ENCODE data around the gene GET4. TPM values are rescaled to one million over a fixed set of nuclear protein-coding genes. Genes with fewer than 3 reads are reported as not detected.
A peak's percentile ranks its signal among the peaks of the same experiment; 100 is the strongest.

Gene GET4
- total and polyA plus RNA-seq, 2 of the 13 experiments (the other 11 are each of a cell fraction or from before 2014, with no cell fraction given): 28.2 to 35.2 TPM

DNA sequence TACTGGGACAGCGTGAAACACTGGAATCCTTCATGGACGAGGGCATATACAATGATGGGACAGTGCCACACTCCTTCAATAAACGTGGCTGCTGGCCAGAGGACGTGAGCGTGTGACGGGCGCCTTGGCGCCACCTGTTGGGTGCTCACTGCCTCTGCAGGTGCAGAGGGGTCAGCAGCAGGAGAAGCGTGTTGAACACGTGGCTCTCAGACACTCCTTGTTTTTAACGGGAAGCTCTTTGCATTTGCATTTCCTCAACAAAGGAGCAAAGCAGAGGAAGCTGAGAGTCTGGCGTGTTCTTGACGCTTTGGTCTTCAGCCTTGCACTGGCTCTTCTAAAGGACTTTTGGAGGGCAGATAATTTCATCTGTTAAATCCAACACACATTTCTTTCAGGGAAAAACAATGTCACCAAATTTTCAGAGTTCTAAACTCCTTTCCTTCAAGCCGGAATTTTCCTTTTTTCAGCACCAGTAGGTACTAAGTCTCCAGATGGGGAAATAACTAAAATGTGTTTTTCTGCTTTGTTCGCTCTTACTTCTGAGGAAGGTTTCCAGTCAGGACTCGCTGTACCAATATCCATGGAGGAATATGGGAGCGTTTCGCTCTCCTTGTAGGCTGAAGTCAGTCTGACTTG, 2.9 kb upstream of the GET4 start (continued):
- no peak for TF ChIP-seq RFX5 (IDR thresholded peaks at IDR 0.05; ENCODE audit: low read depth, low read length)
- TF ChIP-seq ZSCAN9 (CRISPR knock-in tag; IDR thresholded peaks at IDR 0.05; ENCODE audit: borderline replicate concordance): peak; percentile 97
- TF ChIP-seq ZNF160 (CRISPR knock-in tag; IDR thresholded peaks at IDR 0.05): no peak
- TF ChIP-seq FIP1L1 (IDR thresholded peaks at IDR 0.05; ENCODE audit: borderline replicate concordance, insufficient read depth, low read depth, low read length): no peak
- peak; percentile 90 for TF ChIP-seq ZNF335 (CRISPR knock-in tag; IDR thresholded peaks at IDR 0.05)
- no peak for TF ChIP-seq SRSF1 (optimal IDR thresholded peaks at IDR 0.05; ENCODE audit: low read depth, low read length)
- TF ChIP-seq, protein P1, sequence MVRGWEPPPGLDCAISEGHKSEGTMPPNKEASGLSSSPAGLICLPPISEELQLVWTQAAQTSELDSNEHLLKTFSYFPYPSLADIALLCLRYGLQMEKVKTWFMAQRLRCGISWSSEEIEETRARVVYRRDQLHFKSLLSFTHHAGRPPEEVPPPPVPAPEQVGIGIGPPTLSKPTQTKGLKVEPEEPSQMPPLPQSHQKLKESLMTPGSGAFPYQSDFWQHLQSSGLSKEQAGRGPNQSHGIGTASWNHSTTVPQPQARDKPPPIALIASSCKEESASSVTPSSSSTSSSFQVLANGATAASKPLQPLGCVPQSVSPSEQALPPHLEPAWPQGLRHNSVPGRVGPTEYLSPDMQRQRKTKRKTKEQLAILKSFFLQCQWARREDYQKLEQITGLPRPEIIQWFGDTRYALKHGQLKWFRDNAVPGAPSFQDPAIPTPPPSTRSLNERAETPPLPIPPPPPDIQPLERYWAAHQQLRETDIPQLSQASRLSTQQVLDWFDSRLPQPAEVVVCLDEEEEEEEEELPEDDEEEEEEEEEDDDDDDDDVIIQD (CRISPR knock-in tag; IDR thresholded peaks at IDR 0.05; ENCODE audit: low read depth): peak; percentile 67; the same call in 1 of the 2 replicates
- TF ChIP-seq, protein P2, sequence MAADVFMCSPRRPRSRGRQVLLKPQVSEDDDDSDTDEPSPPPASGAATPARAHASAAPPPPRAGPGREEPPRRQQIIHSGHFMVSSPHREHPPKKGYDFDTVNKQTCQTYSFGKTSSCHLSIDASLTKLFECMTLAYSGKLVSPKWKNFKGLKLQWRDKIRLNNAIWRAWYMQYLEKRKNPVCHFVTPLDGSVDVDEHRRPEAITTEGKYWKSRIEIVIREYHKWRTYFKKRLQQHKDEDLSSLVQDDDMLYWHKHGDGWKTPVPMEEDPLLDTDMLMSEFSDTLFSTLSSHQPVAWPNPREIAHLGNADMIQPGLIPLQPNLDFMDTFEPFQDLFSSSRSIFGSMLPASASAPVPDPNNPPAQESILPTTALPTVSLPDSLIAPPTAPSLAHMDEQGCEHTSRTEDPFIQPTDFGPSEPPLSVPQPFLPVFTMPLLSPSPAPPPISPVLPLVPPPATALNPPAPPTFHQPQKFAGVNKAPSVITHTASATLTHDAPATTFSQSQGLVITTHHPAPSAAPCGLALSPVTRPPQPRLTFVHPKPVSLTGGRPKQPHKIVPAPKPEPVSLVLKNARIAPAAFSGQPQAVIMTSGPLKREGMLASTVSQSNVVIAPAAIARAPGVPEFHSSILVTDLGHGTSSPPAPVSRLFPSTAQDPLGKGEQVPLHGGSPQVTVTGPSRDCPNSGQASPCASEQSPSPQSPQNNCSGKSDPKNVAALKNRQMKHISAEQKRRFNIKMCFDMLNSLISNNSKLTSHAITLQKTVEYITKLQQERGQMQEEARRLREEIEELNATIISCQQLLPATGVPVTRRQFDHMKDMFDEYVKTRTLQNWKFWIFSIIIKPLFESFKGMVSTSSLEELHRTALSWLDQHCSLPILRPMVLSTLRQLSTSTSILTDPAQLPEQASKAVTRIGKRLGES (CRISPR knock-in tag; IDR thresholded peaks at IDR 0.05; ENCODE audit: borderline replicate concordance): peak; percentile 93; the same call in 1 of the 2 replicates
- peak; percentile 88; the same call in 1 of the 2 replicates for TF ChIP-seq ZNF430 (CRISPR knock-in tag; IDR thresholded peaks at IDR 0.05)
- TF ChIP-seq ATRX (CRISPR knock-in tag; IDR thresholded peaks at IDR 0.05; ENCODE audit: borderline replicate concordance): no peak
- no peak for TF ChIP-seq POLR2AphosphoS2 (IDR thresholded peaks at IDR 0.05; ENCODE audit: low read depth, low read length)
- no peak for TF ChIP-seq SNAI1 (CRISPR knock-in tag; IDR thresholded peaks at IDR 0.05; ENCODE audit: borderline replicate concordance)
- TF ChIP-seq SRSF4 (IDR thresholded peaks at IDR 0.05; ENCODE audit: low read depth, low read length, poor library complexity, severe bottlenecking): no peak
- TF ChIP-seq SNAPC2 (CRISPR knock-in tag; IDR thresholded peaks at IDR 0.05): peak; percentile 35; the same call in 1 of the 2 replicates
- TF ChIP-seq FLYWCH1 (CRISPR knock-in tag; IDR thresholded peaks at IDR 0.05): no peak
- TF ChIP-seq, protein P3, sequence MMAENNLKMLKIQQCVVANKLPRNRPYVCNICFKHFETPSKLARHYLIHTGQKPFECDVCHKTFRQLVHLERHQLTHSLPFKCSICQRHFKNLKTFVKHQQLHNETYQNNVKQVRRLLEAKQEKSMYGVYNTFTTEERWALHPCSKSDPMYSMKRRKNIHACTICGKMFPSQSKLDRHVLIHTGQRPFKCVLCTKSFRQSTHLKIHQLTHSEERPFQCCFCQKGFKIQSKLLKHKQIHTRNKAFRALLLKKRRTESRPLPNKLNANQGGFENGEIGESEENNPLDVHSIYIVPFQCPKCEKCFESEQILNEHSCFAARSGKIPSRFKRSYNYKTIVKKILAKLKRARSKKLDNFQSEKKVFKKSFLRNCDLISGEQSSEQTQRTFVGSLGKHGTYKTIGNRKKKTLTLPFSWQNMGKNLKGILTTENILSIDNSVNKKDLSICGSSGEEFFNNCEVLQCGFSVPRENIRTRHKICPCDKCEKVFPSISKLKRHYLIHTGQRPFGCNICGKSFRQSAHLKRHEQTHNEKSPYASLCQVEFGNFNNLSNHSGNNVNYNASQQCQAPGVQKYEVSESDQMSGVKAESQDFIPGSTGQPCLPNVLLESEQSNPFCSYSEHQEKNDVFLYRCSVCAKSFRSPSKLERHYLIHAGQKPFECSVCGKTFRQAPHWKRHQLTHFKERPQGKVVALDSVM (CRISPR knock-in tag; IDR thresholded peaks at IDR 0.05): no peak
- no peak for TF ChIP-seq HNRNPLL (IDR thresholded peaks at IDR 0.05; ENCODE audit: low read depth, low read length, poor library complexity, severe bottlenecking)
- TF ChIP-seq U2AF1 (optimal IDR thresholded peaks at IDR 0.05; ENCODE audit: low read depth, low read length): no peak
- peak; percentile 63; the same call in 1 of the 2 replicates for TF ChIP-seq NFATC3 (CRISPR knock-in tag; IDR thresholded peaks at IDR 0.05)
- TF ChIP-seq ZNF207 (IDR thresholded peaks at IDR 0.05; ENCODE audit: borderline replicate concordance): no peak
- peak; percentile 87; the same call in 1 of the 2 replicates for TF ChIP-seq ZNF224 (CRISPR knock-in tag; IDR thresholded peaks at IDR 0.05)
- TF ChIP-seq RBM22 (optimal IDR thresholded peaks at IDR 0.05; ENCODE audit: low read length): peak; percentile 72

Data from HepG2 (cell line).